Activated naive CD4-positive, alpha-beta T cell treated with anti-CD3 and anti-CD28 coated beads, Interleukin-2, amount 50 U/mL, for 24 hours (primary cell): ENCODE data around the gene ST8SIA2.
"Not testable (repeated sequence)": the region's sequence is repeated elsewhere in the genome, so short reads cannot be mapped to it uniquely, and the experiment has no call there.

Experiments
- H3K27ac Mint-ChIP-seq: one replicate; pipeline ENCODE4 v1.8.0; 2021; ENCODE audit warnings: mild to moderate bottlenecking, mixed read lengths
- H3K27me3 Mint-ChIP-seq: one replicate; pipeline ENCODE4 v1.8.0; 2021; ENCODE audit warnings: mixed read lengths
- H3K36me3 Mint-ChIP-seq: one replicate; pipeline ENCODE4 v1.8.0; 2021; ENCODE audit warnings: mixed read lengths
- H3K4me1 Mint-ChIP-seq: one replicate; pipeline ENCODE4 v1.8.0; 2021; ENCODE audit warnings: mixed read lengths
- H3K4me3 Mint-ChIP-seq: one replicate; pipeline ENCODE4 v1.8.0; 2021; ENCODE audit warnings: mild to moderate bottlenecking, mixed read lengths
- H3K9me3 Mint-ChIP-seq: one replicate; pipeline ENCODE4 v1.8.0; 2021; ENCODE audit warnings: mixed read lengths

Gene ST8SIA2

GRCh38 chr15:92451225-92451825, 57.6 kb downstream of the ST8SIA2 start:
- Mint-ChIP-seq H3K4me1 (no peaks in the 10 kb centered on the region), H3K27me3 (no peaks in the 10 kb centered on the region), H3K9me3 (no peaks in the 10 kb centered on the region), H3K4me3 (no peak overlapping the region), H3K27ac (no peak overlapping the region), H3K36me3 (no peaks in the 10 kb centered on the region)

DNA sequence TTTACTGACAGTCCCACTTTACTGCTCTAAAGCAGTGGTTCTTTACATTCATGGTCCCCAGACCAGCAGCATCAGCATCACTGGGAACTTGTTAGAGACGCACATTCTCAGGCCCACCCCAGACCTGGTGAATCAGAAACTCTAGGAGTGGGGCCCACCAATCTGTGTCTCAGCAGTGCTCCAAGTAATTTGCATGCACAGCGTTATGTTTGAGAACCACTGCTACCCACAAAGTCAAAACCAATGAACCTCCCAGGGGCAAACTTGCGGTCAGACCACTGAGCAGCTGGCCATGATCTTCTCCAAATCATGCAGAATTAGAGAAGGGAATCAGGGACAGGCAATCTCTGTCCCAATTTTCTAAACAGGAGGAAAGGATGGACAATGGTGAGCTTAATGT, 58.5 kb downstream of the ST8SIA2 start:
- Mint-ChIP-seq H3K27me3 (no peaks in the 10 kb centered on the region), H3K36me3 (no peaks in the 10 kb centered on the region), H3K4me1 (no peaks in the 10 kb centered on the region), H3K27ac (no peak overlapping the region), H3K9me3 (no peaks in the 10 kb centered on the region), H3K4me3 (no peak overlapping the region)

DNA sequence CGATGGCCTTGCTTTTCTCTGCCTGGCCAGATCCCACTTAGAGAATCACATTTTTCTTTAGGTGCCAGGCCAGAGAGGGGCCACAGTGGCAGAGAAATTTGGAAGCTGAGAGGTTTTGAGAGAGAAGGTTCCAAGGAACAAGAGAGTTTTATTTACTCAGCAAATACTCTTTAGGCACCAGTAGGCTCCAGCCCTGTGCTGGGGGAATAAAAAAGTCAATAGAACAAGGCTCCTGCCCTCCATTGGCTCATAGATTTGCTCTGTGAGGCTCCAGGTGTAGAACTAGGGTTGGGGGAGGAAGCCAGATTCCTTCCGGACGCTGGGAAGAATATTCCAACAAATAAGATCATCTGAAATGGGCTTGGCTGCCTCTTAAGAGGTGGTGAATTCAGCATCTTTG, 59.9 kb downstream of the ST8SIA2 start:
- no peaks in the 10 kb centered on the region for H3K36me3 Mint-ChIP-seq
- H3K9me3 Mint-ChIP-seq, result no peaks in the 10 kb centered on the region
- no peaks in the 10 kb centered on the region for H3K27me3 Mint-ChIP-seq
- no peak overlapping the region for H3K4me3 Mint-ChIP-seq
- no peaks in the 10 kb centered on the region for H3K4me1 Mint-ChIP-seq
- no peak overlapping the region for H3K27ac Mint-ChIP-seq

DNA sequence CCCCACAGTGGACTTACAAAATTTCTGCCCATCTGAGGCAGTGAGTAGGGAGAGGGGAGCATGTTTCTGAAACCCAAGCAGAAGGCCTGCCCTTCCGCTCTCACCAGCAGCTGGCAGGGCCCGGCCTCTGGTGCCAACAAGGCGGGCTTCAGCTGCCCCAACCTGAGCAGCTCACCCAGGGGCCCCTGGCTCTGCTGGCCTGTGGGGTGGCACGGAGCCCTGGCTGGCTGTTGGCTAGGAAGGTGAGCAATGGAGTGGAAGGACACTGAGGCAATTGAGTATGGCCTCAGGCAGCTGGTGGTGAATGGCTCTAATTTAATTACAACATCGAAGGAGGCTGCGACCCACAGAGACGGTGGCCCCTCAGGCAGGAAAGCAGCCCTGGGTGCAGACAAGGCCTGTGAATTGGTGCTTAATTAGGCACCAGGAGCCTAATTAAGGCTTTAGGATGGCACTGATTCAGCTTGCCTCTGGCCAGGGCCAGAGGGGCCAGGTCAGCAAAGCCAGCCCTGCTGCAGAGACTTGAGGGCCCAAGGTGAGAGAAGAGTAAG, 60.9 kb downstream of the ST8SIA2 start:
- Mint-ChIP-seq H3K27me3 (no peaks in the 10 kb centered on the region), H3K4me1 (no peaks in the 10 kb centered on the region), H3K9me3 (no peaks in the 10 kb centered on the region), H3K27ac (no peak overlapping the region), H3K4me3 (no peak overlapping the region), H3K36me3 (no peaks in the 10 kb centered on the region)

DNA sequence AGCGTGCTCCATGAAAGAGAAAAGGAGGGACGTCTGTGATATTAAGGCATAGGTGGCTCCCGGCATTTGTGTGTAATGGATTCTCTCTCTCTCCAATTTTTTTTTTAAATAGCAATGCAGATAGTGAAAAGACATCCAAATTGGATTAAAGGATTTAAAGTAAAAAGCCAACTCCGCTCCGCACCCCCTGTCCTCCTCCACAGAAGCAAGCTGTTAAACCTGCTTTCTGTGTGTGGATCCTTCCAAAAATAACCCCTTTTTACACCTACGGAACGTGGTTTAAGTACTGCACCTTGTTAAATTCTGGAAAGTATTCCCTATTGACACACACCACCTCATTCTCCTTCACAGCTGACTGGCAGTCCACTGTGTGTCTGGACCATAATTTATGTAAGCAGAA, 61.6 kb downstream of the ST8SIA2 start:
- no peak overlapping the region for H3K4me3 Mint-ChIP-seq
- H3K27ac Mint-ChIP-seq, result no peak overlapping the region
- H3K4me1 Mint-ChIP-seq, result no peaks in the 10 kb centered on the region
- no peaks in the 10 kb centered on the region for H3K27me3 Mint-ChIP-seq
- no peaks in the 10 kb centered on the region for H3K36me3 Mint-ChIP-seq
- no peaks in the 10 kb centered on the region for H3K9me3 Mint-ChIP-seq

DNA sequence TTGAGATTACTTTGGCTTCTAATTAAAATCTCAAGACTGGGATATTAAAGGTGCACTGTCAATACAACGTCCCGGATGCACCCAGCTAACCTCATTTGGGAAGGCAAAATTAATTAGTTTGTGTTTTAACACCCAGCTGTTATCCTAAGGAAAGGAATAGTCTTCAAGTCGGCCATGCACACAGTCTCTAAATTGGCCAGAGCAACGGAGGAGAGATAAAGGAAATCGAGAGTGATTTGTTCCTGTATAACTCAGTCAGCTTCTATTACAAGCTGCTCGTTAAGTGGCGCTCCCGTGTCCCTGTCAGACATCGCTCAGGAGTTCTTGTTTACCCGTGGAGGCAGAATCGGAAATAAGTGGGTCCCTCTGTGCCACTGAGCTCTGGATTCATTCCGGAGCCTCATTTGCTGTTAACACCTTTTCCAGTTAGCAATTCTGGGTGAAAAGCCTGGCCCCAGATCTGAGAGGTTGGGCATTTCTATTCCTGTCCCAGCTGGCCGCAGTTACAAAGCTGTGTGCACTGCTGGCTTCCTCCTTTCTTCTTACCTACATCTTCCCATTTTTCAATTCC, 63.9 kb downstream of the ST8SIA2 start:
- Mint-ChIP-seq H3K27ac (no peak overlapping the region), H3K4me3 (no peak overlapping the region), H3K9me3 (no peaks in the 10 kb centered on the region), H3K4me1 (no peaks in the 10 kb centered on the region), H3K27me3 (no peaks in the 10 kb centered on the region), H3K36me3 (no peaks in the 10 kb centered on the region)

GRCh38 chr15:92460023-92460422, 66.3 kb downstream of the ST8SIA2 start:
- Mint-ChIP-seq H3K36me3 (no peaks in the 10 kb centered on the region), H3K9me3 (no peaks in the 10 kb centered on the region), H3K4me1 (no peaks in the 10 kb centered on the region), H3K4me3 (no peak overlapping the region), H3K27ac (no peak overlapping the region), H3K27me3 (no peaks in the 10 kb centered on the region)

DNA sequence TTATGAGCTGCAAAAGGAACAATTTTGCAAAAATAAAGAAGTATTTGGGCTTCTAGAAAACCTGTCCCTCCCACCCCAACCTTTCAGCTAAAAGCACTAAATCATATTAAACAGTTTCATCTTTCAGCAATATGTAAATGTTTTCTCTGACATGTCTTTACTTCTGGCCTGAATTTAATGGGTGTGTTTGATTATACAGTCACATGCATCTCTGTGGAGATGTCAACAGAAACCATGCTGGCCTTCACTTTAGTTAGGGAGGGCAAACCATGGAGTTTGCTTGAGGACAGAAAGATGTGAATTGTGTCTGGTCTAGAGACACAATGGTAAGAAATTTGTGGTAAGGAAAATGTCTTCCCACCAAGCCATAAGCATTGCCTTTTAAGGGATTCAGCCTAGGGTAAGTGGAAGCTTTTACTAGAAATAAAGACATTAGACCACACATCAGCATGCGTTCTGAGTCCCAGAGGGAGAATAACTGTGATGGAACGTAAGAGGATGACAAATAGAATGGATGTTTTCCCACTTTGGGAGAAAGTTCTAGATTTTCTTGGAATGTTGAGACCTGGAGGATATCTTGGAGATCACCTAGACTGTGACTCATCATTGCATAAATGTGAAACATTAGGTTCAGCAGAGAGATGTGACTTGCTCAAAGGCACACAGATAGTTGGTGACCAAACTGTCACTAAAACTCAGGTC, 68.9 kb downstream of the ST8SIA2 start:
- H3K27me3 Mint-ChIP-seq, result no peaks in the 10 kb centered on the region
- H3K4me1 Mint-ChIP-seq, result no peaks in the 10 kb centered on the region
- no peak overlapping the region for H3K27ac Mint-ChIP-seq
- no peak overlapping the region for H3K4me3 Mint-ChIP-seq
- no peaks in the 10 kb centered on the region for H3K36me3 Mint-ChIP-seq
- H3K9me3 Mint-ChIP-seq, result no peaks in the 10 kb centered on the region

GRCh38 chr15:92463352-92463751, 69.7 kb downstream of the ST8SIA2 start:
- no peaks in the 10 kb centered on the region for H3K36me3 Mint-ChIP-seq
- H3K27me3 Mint-ChIP-seq, result no peaks in the 10 kb centered on the region
- no peaks in the 10 kb centered on the region for H3K9me3 Mint-ChIP-seq
- H3K4me3 Mint-ChIP-seq, result no peak overlapping the region
- no peak overlapping the region for H3K27ac Mint-ChIP-seq
- no peaks in the 10 kb centered on the region for H3K4me1 Mint-ChIP-seq

GRCh38 chr15:92463826-92464225, 70.1 kb downstream of the ST8SIA2 start:
- H3K9me3 Mint-ChIP-seq, result no peaks in the 10 kb centered on the region
- no peaks in the 10 kb centered on the region for H3K4me1 Mint-ChIP-seq
- H3K36me3 Mint-ChIP-seq, result no peaks in the 10 kb centered on the region
- H3K27ac Mint-ChIP-seq, result no peak overlapping the region
- H3K4me3 Mint-ChIP-seq, result no peak overlapping the region
- no peaks in the 10 kb centered on the region for H3K27me3 Mint-ChIP-seq

DNA sequence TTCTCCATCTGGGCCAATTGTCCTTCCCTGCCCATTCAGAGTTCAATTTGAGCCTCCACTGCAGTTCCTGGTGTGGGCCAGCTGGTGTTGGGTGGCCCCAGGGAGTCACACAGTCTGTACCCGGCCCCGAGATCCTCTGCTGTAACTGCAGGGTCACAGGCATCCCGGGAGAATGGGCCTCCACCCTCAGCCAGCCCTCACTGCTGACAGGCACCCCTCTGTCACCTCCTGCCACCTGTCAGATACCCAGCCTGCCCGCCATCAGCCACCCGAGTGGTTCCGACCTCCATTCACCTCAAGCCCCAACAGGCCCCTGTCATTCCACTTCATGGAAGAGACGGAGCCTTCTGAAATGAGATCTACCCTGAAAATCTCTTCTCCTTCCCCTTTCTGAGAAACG, 73.2 kb downstream of the ST8SIA2 start:
- no peaks in the 10 kb centered on the region for H3K36me3 Mint-ChIP-seq
- no peaks in the 10 kb centered on the region for H3K4me1 Mint-ChIP-seq
- peaks cover 2% of the 10 kb centered on the region for H3K27me3 Mint-ChIP-seq
- H3K27ac Mint-ChIP-seq, result no peak overlapping the region
- no peaks in the 10 kb centered on the region for H3K9me3 Mint-ChIP-seq
- no peak overlapping the region for H3K4me3 Mint-ChIP-seq

DNA sequence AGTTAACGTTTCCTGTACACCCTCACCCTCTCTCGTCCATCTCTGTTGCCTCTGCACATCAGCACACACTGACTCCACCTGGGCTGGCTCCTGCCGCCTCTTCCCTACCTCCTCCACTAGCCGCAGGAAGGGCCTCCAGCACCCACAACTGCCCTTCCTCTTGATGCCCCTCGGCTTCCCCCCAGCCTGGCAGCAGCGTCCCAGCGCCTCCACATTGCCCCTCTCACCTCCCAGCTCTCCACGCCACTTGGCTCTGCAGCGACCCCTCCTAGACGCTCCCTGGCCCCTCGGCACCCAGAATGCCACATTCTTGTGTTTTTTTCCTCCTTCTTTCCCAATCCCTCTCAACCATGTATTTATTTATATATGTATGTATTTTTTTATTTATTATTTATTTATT, 73.6 kb downstream of the ST8SIA2 start:
- no peaks in the 10 kb centered on the region for H3K4me1 Mint-ChIP-seq
- H3K36me3 Mint-ChIP-seq, result no peaks in the 10 kb centered on the region
- H3K9me3 Mint-ChIP-seq, result no peaks in the 10 kb centered on the region
- peaks cover 2% of the 10 kb centered on the region for H3K27me3 Mint-ChIP-seq
- H3K27ac Mint-ChIP-seq, result no peak overlapping the region
- H3K4me3 Mint-ChIP-seq, result no peak overlapping the region

- Mint-ChIP-seq H3K4me3 (no peak overlapping the region), H3K9me3 (no peaks in the 10 kb centered on the region), H3K4me1 (no peaks in the 10 kb centered on the region), H3K27ac (no peak overlapping the region), H3K27me3 (peaks cover 2% of the 10 kb centered on the region), H3K36me3 (no peaks in the 10 kb centered on the region)
These were observed 75.3 kb downstream of the ST8SIA2 start for GRCh38 chr15:92468991-92469390.

- no peaks in the 10 kb centered on the region for H3K4me1 Mint-ChIP-seq
- H3K36me3 Mint-ChIP-seq, result no peaks in the 10 kb centered on the region
- no peak overlapping the region for H3K27ac Mint-ChIP-seq
- no peaks in the 10 kb centered on the region for H3K9me3 Mint-ChIP-seq
- H3K27me3 Mint-ChIP-seq, result peaks cover 3% of the 10 kb centered on the region
- no peak overlapping the region for H3K4me3 Mint-ChIP-seq
These were observed 77.6 kb downstream of the ST8SIA2 start for GRCh38 chr15:92471288-92471687.

DNA sequence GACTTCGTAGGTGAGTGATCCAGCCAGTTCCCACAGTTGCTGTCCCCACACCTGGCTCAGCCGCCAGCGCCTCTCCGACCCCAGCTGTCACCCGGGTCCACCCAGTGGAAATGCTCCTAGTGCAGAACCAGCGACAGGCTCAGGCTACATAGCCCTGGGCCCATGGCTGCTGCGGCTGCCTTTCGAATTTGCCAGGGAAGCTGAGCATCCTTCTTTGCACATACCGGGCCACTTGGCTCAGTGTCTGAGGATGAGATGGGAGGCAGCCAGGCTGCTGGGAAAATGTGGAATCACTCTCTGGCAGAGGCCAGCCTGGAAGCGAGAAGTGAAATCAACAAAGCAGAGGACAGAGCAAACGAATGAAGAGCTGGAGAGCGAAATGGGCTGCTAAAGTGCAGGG, 80.1 kb downstream of the ST8SIA2 start:
- no peaks in the 10 kb centered on the region for H3K9me3 Mint-ChIP-seq
- H3K27ac Mint-ChIP-seq, result no peak overlapping the region
- H3K4me3 Mint-ChIP-seq, result no peak overlapping the region
- H3K4me1 Mint-ChIP-seq, result no peaks in the 10 kb centered on the region
- peaks cover 6% of the 10 kb centered on the region for H3K27me3 Mint-ChIP-seq
- H3K36me3 Mint-ChIP-seq, result no peaks in the 10 kb centered on the region

GRCh38 chr15:92479730-92480129, 86.0 kb downstream of the ST8SIA2 start:
- not testable (repeated sequence) for H3K9me3 Mint-ChIP-seq, H3K4me1 Mint-ChIP-seq, H3K4me3 Mint-ChIP-seq, H3K27ac Mint-ChIP-seq, H3K36me3 Mint-ChIP-seq
- H3K27me3 Mint-ChIP-seq, result peaks cover 21% of the 10 kb centered on the region
